WTC11 (cell line): ENCODE measurements around the gene MIF. TPM values are rescaled to one million over a fixed set of nuclear protein-coding genes. Genes with fewer than 3 reads are reported as not detected.
A peak's percentile ranks its signal among the peaks of the same experiment; 100 is the strongest.
"Not testable (repeated sequence)": the region's sequence is repeated elsewhere in the genome, so short reads cannot be mapped to it uniquely, and the experiment has no call there.

Source experiments
- ATAC-seq: fragments of 200-7000 bp; cut with Tn5 transposase; 2 replicates; pipeline ENCODE4 v1.10.0; 2021; ENCODE audit warnings: mild to moderate bottlenecking, moderate library complexity
- CTCF ChIA-PET: fragments of 300-600 bp; sonication (Branson Sonifier 250); formaldehyde crosslinking; loops from one replicate; lab custom pipeline; 2021; ENCODE audit warnings: antibody characterized with exemption; lab: Charles Lee
- POLR2A ChIA-PET: fragments of 350-600 bp; sonication (Branson Sonifier 250); formaldehyde crosslinking; loops from one replicate; lab custom pipeline; 2021; ENCODE audit warnings: antibody characterized with exemption; lab: Charles Lee
- DNase-seq: peaks from one replicate; pipeline ENCODE4 v3.0.0; 2021; ENCODE audit warnings: low spot score
- H3K27ac Mint-ChIP-seq: 2 replicates; pipeline ENCODE4 v1.8.0; 2021; ENCODE audit warnings: mixed read lengths
- H3K27me3 Mint-ChIP-seq: 2 replicates; pipeline ENCODE4 v1.8.0; 2021; ENCODE audit warnings: low read depth, mild to moderate bottlenecking, moderate library complexity, mixed read lengths
- H3K36me3 Mint-ChIP-seq: 2 replicates; pipeline ENCODE4 v1.8.0; 2021; ENCODE audit warnings: mixed read lengths
- H3K4me1 Mint-ChIP-seq: 2 replicates; pipeline ENCODE4 v1.8.0; 2022; ENCODE audit warnings: mixed read lengths
- H3K4me3 Mint-ChIP-seq: 2 replicates; pipeline ENCODE4 v1.8.0; 2021; ENCODE audit warnings: mild to moderate bottlenecking, moderate library complexity, mixed read lengths
- H3K9me3 Mint-ChIP-seq: 2 replicates; pipeline ENCODE4 v1.8.0; 2021; ENCODE audit warnings: mixed read lengths
- ATF6 ChIP-seq: sonication (generic); formaldehyde crosslinking; IDR thresholded peaks from 2 replicates; pipeline ENCODE4 v1.8.1; 2023; ENCODE audit warnings: mild to moderate bottlenecking, missing genetic modification reagents
- CREM ChIP-seq: sonication (generic); formaldehyde crosslinking; IDR thresholded peaks from 2 replicates; pipeline ENCODE4 v1.8.1; 2022; ENCODE audit warnings: mild to moderate bottlenecking, missing genetic modification reagents, moderate library complexity
- ELF4 ChIP-seq: sonication (generic); formaldehyde crosslinking; IDR thresholded peaks from 2 replicates; pipeline ENCODE4 v1.8.1; 2022; ENCODE audit warnings: low read depth, mild to moderate bottlenecking, moderate library complexity, missing genetic modification reagents
- ETV6 ChIP-seq: sonication (generic); formaldehyde crosslinking; IDR thresholded peaks from 2 replicates; pipeline ENCODE4 v1.8.1; 2022; ENCODE audit warnings: mild to moderate bottlenecking, missing genetic modification reagents
- FOXJ3 ChIP-seq: sonication (generic); formaldehyde crosslinking; IDR thresholded peaks from 2 replicates; pipeline ENCODE4 v1.9.0; 2021; ENCODE audit warnings: missing genetic modification reagents, mild to moderate bottlenecking, borderline replicate concordance
- FOXP1 ChIP-seq: sonication (generic); formaldehyde crosslinking; IDR thresholded peaks from 2 replicates; pipeline ENCODE4 v1.8.0; 2022; ENCODE audit warnings: missing genetic modification reagents, mild to moderate bottlenecking, moderate library complexity, borderline replicate concordance
- FOXP4 ChIP-seq: sonication (generic); formaldehyde crosslinking; IDR thresholded peaks from 2 replicates; pipeline ENCODE4 v1.8.0; 2022; ENCODE audit warnings: mild to moderate bottlenecking, missing genetic modification reagents
- GTF2I ChIP-seq: fragments of 250-450 bp; sonication (Bioruptor Pico); conservative IDR thresholded peaks from 2 replicates; pipeline ENCODE4 v1.4.0; 2021; ENCODE audit warnings: mild to moderate bottlenecking
- HMGA2 ChIP-seq: fragments of 250-450 bp; sonication (Bioruptor Pico); IDR thresholded peaks from 2 replicates; pipeline ENCODE4 v1.4.0; 2021; ENCODE audit warnings: mild to moderate bottlenecking, moderate library complexity
- JAZF1 ChIP-seq: fragments of 250-450 bp; sonication (Bioruptor Pico); IDR thresholded peaks from 2 replicates; pipeline ENCODE4 v1.9.0; 2021; ENCODE audit warnings: moderate library complexity, mild to moderate bottlenecking, inconsistent platforms
- NFYB ChIP-seq: sonication (generic); formaldehyde crosslinking; conservative IDR thresholded peaks from 2 replicates; pipeline ENCODE4 v1.8.0; 2022; ENCODE audit warnings: low read depth, missing genetic modification reagents
- OVOL2 ChIP-seq: fragments of 250-450 bp; sonication (Bioruptor Pico); IDR thresholded peaks from 2 replicates; pipeline ENCODE4 v1.9.0; 2021; ENCODE audit warnings: mild to moderate bottlenecking, borderline replicate concordance
- PRDM15 ChIP-seq: sonication (generic); formaldehyde crosslinking; IDR thresholded peaks from 2 replicates; pipeline ENCODE4 v1.8.0; 2022; ENCODE audit warnings: missing genetic modification reagents
- SMAD4 ChIP-seq: sonication (generic); formaldehyde crosslinking; IDR thresholded peaks from 2 replicates; pipeline ENCODE4 v1.8.0; 2022; ENCODE audit warnings: mild to moderate bottlenecking, missing genetic modification reagents
- SOX15 ChIP-seq: fragments of 250-450 bp; sonication (Bioruptor Pico); IDR thresholded peaks from 2 replicates; pipeline ENCODE4 v1.9.0; 2021; ENCODE audit warnings: mild to moderate bottlenecking
- SP1 ChIP-seq: sonication (generic); formaldehyde crosslinking; conservative IDR thresholded peaks from 2 replicates; pipeline ENCODE4 v1.8.1; 2022; ENCODE audit warnings: missing genetic modification reagents
- ZBTB43 ChIP-seq: sonication (generic); formaldehyde crosslinking; IDR thresholded peaks from 2 replicates; pipeline ENCODE4 v1.8.1; 2023; ENCODE audit warnings: mild to moderate bottlenecking, missing genetic modification reagents
- ZNF121 ChIP-seq: sonication (generic); formaldehyde crosslinking; IDR thresholded peaks from 2 replicates; pipeline ENCODE4 v1.8.0; 2023; ENCODE audit warnings: missing genetic modification reagents
- ZNF416 ChIP-seq: fragments of 250-450 bp; sonication (Bioruptor Pico); IDR thresholded peaks from 2 replicates; pipeline ENCODE4 v1.9.0; 2021; ENCODE audit warnings: mild to moderate bottlenecking, inconsistent platforms
- ZNF423 ChIP-seq: fragments of 250-450 bp; sonication (Bioruptor Pico); IDR thresholded peaks from 2 replicates; pipeline ENCODE4 v2.1.2; 2022; ENCODE audit warnings: mild to moderate bottlenecking, moderate library complexity
- total RNA-seq: library from RNA; stranded (reverse); gene quantifications from 3 replicates; pipeline ENCODE4 v1.2.3, GENCODE V29; 2021

Gene MIF
- total RNA-seq, 1 experiment from 2014 or later, result 1,424 TPM

- ATAC-seq (no peak), DNase-seq (no peak)
- Mint-ChIP-seq H3K4me3 (no peak overlapping the region), H3K36me3 (peaks cover 13% of the 10 kb centered on the region), H3K27ac (no peak overlapping the region), H3K27me3 (peaks cover 63% of the 10 kb centered on the region), H3K4me1 (peaks cover 36% of the 10 kb centered on the region), H3K9me3 (peaks cover 24% of the 10 kb centered on the region)
- CTCF ChIA-PET, result interaction anchor here (3.1 kb wide), 1 partner anchor 11 kb away, joined by 16 read pairs; the partner anchor contains the start of gene MIF
- no peak for TF ChIP-seq ATF6 (CRISPR knock-in tag)
- no peak for TF ChIP-seq ZNF121 (CRISPR knock-in tag)
- TF ChIP-seq FOXP1 (CRISPR knock-in tag), result no peak
- TF ChIP-seq FOXP4 (CRISPR knock-in tag), result no peak
- POLR2A ChIA-PET, result no interaction called here
Observed at GRCh38 chr22:23904573-23905254, 10.5 kb downstream of the MIF start.

GRCh38 chr22:23906641-23907040 lies 12.5 kb downstream of the MIF start:
- ChIA-PET CTCF (no interaction called here), POLR2A (interaction anchor here (0.5 kb wide), 1 partner anchor 107 kb away, joined by 3 read pairs; no protein-coding TSS in a partner anchor)
- no peak overlapping the region for H3K4me3 Mint-ChIP-seq
- TF ChIP-seq FOXJ3 (CRISPR knock-in tag), result no peak
- TF ChIP-seq ETV6 (CRISPR knock-in tag), result no peak
- no peak for TF ChIP-seq ZNF423 (CRISPR knock-in tag)
- TF ChIP-seq ZNF416 (CRISPR knock-in tag), result no peak
- TF ChIP-seq ZBTB43, result no peak
- TF ChIP-seq SOX15 (CRISPR knock-in tag), result no peak
- no peak for TF ChIP-seq NFYB (CRISPR knock-in tag)
- no peak for ATAC-seq
- no peaks in the 10 kb centered on the region for H3K36me3 Mint-ChIP-seq
- H3K27me3 Mint-ChIP-seq, result peaks cover 56% of the 10 kb centered on the region
- peaks cover 43% of the 10 kb centered on the region for H3K4me1 Mint-ChIP-seq
- DNase-seq, result no peak
- H3K9me3 Mint-ChIP-seq, result peaks cover 16% of the 10 kb centered on the region
- H3K27ac Mint-ChIP-seq, result no peak overlapping the region

GRCh38 chr22:23907423-23907822 lies 13.2 kb downstream of the MIF start:
- ATAC-seq, POLR2A ChIA-PET, H3K4me3 Mint-ChIP-seq, H3K36me3 Mint-ChIP-seq, DNase-seq, H3K27ac Mint-ChIP-seq: not testable (repeated sequence)
- CTCF ChIA-PET, result interaction anchor here (2.0 kb wide), 1 partner anchor 13 kb away, joined by 17 read pairs; the partner anchor contains the start of gene MIF
- Mint-ChIP-seq H3K27me3 (peaks cover 56% of the 10 kb centered on the region), H3K9me3 (peaks cover 19% of the 10 kb centered on the region), H3K4me1 (peaks cover 43% of the 10 kb centered on the region)

GRCh38 chr22:23908587-23909205 lies 14.5 kb downstream of the MIF start:
- H3K36me3 Mint-ChIP-seq, result peaks cover 16% of the 10 kb centered on the region
- no peak for DNase-seq
- ChIA-PET POLR2A (no interaction called here), CTCF (interaction anchor here (0.7 to 2.0 kb wide), 3 partner anchors 11 to 21 kb away, joined by 3 to 17 read pairs (median 7); partner anchors contain the start of gene MIF)
- H3K4me3 Mint-ChIP-seq, result peak overlapping the region; percentile 24
- H3K27me3 Mint-ChIP-seq, result peaks cover 53% of the 10 kb centered on the region
- peaks cover 30% of the 10 kb centered on the region for H3K9me3 Mint-ChIP-seq
- no peak for ATAC-seq
- H3K4me1 Mint-ChIP-seq, result peaks cover 50% of the 10 kb centered on the region
- no peak overlapping the region; the same call in 1 of the 2 replicates for H3K27ac Mint-ChIP-seq
- TF ChIP-seq SP1, result no peak
- TF ChIP-seq HMGA2 (CRISPR knock-in tag), result no peak
- TF ChIP-seq CREM (CRISPR knock-in tag), result no peak
- TF ChIP-seq OVOL2 (CRISPR knock-in tag), result no peak
- no peak for TF ChIP-seq JAZF1 (CRISPR knock-in tag)
- no peak for TF ChIP-seq ELF4 (CRISPR knock-in tag)
- TF ChIP-seq SMAD4 (CRISPR knock-in tag), result no peak
- no peak for TF ChIP-seq GTF2I
- no peak for TF ChIP-seq ETV6 (CRISPR knock-in tag)
- no peak for TF ChIP-seq PRDM15 (CRISPR knock-in tag)
